Measurements from ENCODE around the gene CTSO. TPM values are rescaled to one million over a fixed set of nuclear protein-coding genes. Genes with fewer than 3 reads are reported as not detected.
"Not testable (repeated sequence)": the region's sequence is repeated elsewhere in the genome, so short reads cannot be mapped to it uniquely, and the experiment has no call there.

Gene CTSO
- total RNA-seq, 1 donor from 2014 or later = 9.0 TPM

GRCh38 chr4:155959417-155959816 is 5.8 kb upstream of the CTSO start:
- intact Hi-C loops (cut with DNase I) = loop anchor here (10.0 kb wide), 2 partner anchors 515 to 555 kb away; no protein-coding TSS in a partner anchor
- DNase-seq (ENCODE audit: low spot score) = no peak

- no peak for DNase-seq (ENCODE audit: low spot score)
- intact Hi-C loops (cut with DNase I) = loop anchor here (10.0 kb wide), 2 partner anchors 512 to 552 kb away; no protein-coding TSS in a partner anchor
Observed at GRCh38 chr4:155956461-155956860, 2.8 kb upstream of the CTSO start.

GRCh38 chr4:155954939-155955338 is 1.3 kb upstream of the CTSO start:
- no peak for DNase-seq (ENCODE audit: low spot score)
- intact Hi-C loops (cut with DNase I) = loop anchor here (10.0 kb wide), 2 partner anchors 510 to 550 kb away; no protein-coding TSS in a partner anchor

GRCh38 chr4:155954118-155954685 is 536 bp upstream of the CTSO start:
- intact Hi-C loops (cut with DNase I) = loop anchor here (10.0 kb wide), 2 partner anchors 509 to 549 kb away; no protein-coding TSS in a partner anchor

GRCh38 chr4:155952501-155952901 is 1.2 kb downstream of the CTSO start:
- intact Hi-C loops (cut with DNase I) = loop anchor here (2.0 to 10.0 kb wide), 3 partner anchors 144 to 548 kb away; no protein-coding TSS in a partner anchor
- no peak for DNase-seq (ENCODE audit: low spot score)

More at GRCh38 chr4:155954118-155954685, 536 bp upstream of the CTSO start:
- DNase-seq (ENCODE audit: low spot score) = no peak

- intact Hi-C loops (cut with DNase I) = loop anchor here (10.0 kb wide), 2 partner anchors 506 to 546 kb away; no protein-coding TSS in a partner anchor
- DNase-seq (ENCODE audit: low spot score) = no peak
Observed at GRCh38 chr4:155950461-155950860, 3.2 kb downstream of the CTSO start.

- intact Hi-C loops (cut with DNase I) = no loop called here
- DNase-seq (ENCODE audit: low spot score) = no peak
Observed at GRCh38 chr4:155948541-155948940, 5.1 kb downstream of the CTSO start.

- no peak for DNase-seq (ENCODE audit: low spot score)
- intact Hi-C loops (cut with DNase I) = no loop called here
Observed at GRCh38 chr4:155946486-155946885, 7.2 kb downstream of the CTSO start.

- DNase-seq (ENCODE audit: low spot score) = no peak
- intact Hi-C loops (cut with DNase I) = no loop called here
Observed at GRCh38 chr4:155944516-155944915, 9.2 kb downstream of the CTSO start.

- DNase-seq (ENCODE audit: low spot score) = no peak
- intact Hi-C loops (cut with DNase I) = no loop called here
Observed at GRCh38 chr4:155943605-155944291, 9.9 kb downstream of the CTSO start.

GRCh38 chr4:155941820-155942219 is 11.8 kb downstream of the CTSO start:
- intact Hi-C loops (cut with DNase I) = no loop called here
- no peak for DNase-seq (ENCODE audit: low spot score)

- intact Hi-C loops (cut with DNase I) = no loop called here
- DNase-seq (ENCODE audit: low spot score) = no peak
Observed at GRCh38 chr4:155941085-155941790, 12.4 kb downstream of the CTSO start.

- intact Hi-C loops (cut with DNase I) = no loop called here
- no peak for DNase-seq (ENCODE audit: low spot score)
Observed at GRCh38 chr4:155935389-155935986, 18.2 kb downstream of the CTSO start.

- intact Hi-C loops (cut with DNase I); DNase-seq (ENCODE audit: low spot score): not testable (repeated sequence)
Observed at GRCh38 chr4:155934634-155935033, 19.0 kb downstream of the CTSO start.

GRCh38 chr4:155931634-155932033 is 22.0 kb downstream of the CTSO start:
- intact Hi-C loops (cut with DNase I) = no loop called here
- DNase-seq (ENCODE audit: low spot score) = no peak

- intact Hi-C loops (cut with DNase I) = no loop called here
- DNase-seq (ENCODE audit: low spot score) = no peak
Observed at GRCh38 chr4:155930330-155930729, 23.3 kb downstream of the CTSO start.

GRCh38 chr4:155929833-155930232 is 23.8 kb downstream of the CTSO start:
- DNase-seq (ENCODE audit: low spot score) = no peak
- intact Hi-C loops (cut with DNase I) = no loop called here

- intact Hi-C loops (cut with DNase I) = no loop called here
- no peak for DNase-seq (ENCODE audit: low spot score)
Observed at GRCh38 chr4:155924637-155925036, 29.0 kb downstream of the CTSO start.

GRCh38 chr4:155921597-155921996 is 32.1 kb downstream of the CTSO start:
- DNase-seq (ENCODE audit: low spot score) = no peak
- intact Hi-C loops (cut with DNase I) = no loop called here

GRCh38 chr4:155914782-155915181 is 38.9 kb downstream of the CTSO start:
- no peak for DNase-seq (ENCODE audit: low spot score)
- intact Hi-C loops (cut with DNase I) = no loop called here
